Suprapubic skin (tissue), 4 donors: Measurements from ENCODE around the gene DERA.

Source experiments
- CTCF ChIP-seq, 2 donors: fragments of 200-600 bp in 1 of 2; fragments of 450-650 bp in 1 of 2; sonication (generic) in 1 of 2; IDR thresholded peaks; one replicate each; pipeline ENCODE4 v1.5.1; 2016 to 2019; ENCODE audit warnings: antibody characterized with exemption in 2 of 2, mild to moderate bottlenecking in 1 of 2, moderate library complexity in 1 of 2
- EP300 ChIP-seq: sonication (generic); formaldehyde crosslinking; IDR thresholded peaks from one replicate; pipeline ENCODE4 v1.6.1; 2017; ENCODE audit warnings: antibody characterized with exemption
- POLR2A ChIP-seq, 2 donors: fragments of 450-650 bp; IDR thresholded peaks; one replicate each; pipeline ENCODE4 v1.6.1; 2017; ENCODE audit warnings: antibody characterized with exemption in 2 of 2, mild to moderate bottlenecking in 2 of 2, moderate library complexity in 2 of 2
- POLR2AphosphoS5 ChIP-seq, 3 donors: sonication (generic); formaldehyde crosslinking; IDR thresholded peaks; one replicate each; pipeline ENCODE4 v1.6.1; 2017; ENCODE audit warnings: antibody characterized with exemption in 3 of 3

- TF ChIP-seq EP300: no peak
- TF ChIP-seq CTCF (IDR thresholded peaks at IDR 0.05): no peak
- TF ChIP-seq POLR2A (IDR thresholded peaks at IDR 0.05): no peak
- TF ChIP-seq POLR2AphosphoS5 (IDR thresholded peaks at IDR 0.05): no peak
These were observed 52.1 kb downstream of the DERA start for GRCh38 chr12:15963271-15963670.
